HL-60 (cell line): ENCODE measurements around the gene C21orf58.

Experiments
- CTCF ChIP-seq: IDR thresholded peaks from one replicate; pipeline ENCODE4 v1.5.1; 2011; ENCODE audit warnings: low read length, control low read depth, inconsistent platforms; ENCODE audit not compliant: insufficient read depth
- GABPA ChIP-seq: IDR thresholded peaks from 2 replicates; pipeline ENCODE4 v1.6.1; 2012; ENCODE audit warnings: low read depth
- POLR2AphosphoS5 ChIP-seq: IDR thresholded peaks from 2 replicates; pipeline ENCODE4 v1.6.1; 2012; ENCODE audit warnings: low read depth
- REST ChIP-seq: IDR thresholded peaks from 2 replicates; pipeline ENCODE4 v1.6.1; 2012; ENCODE audit warnings: low read depth; ENCODE audit not compliant: insufficient replicate concordance
- SPI1 ChIP-seq: IDR thresholded peaks from 2 replicates; pipeline ENCODE4 v1.6.1; 2012; ENCODE audit warnings: low read depth, mild to moderate bottlenecking, borderline replicate concordance

- TF ChIP-seq CTCF (no peak), POLR2AphosphoS5 (0 out of 2 replicates have a peak, but pooled peaks have one; percentile 50), REST (no peak), SPI1 (peak; percentile 19; the same call in 1 of the 2 replicates), GABPA (peak; percentile 96)
Observed at GRCh38 chr21:46285761-46286647, 37.7 kb downstream of the C21orf58 start, which contains the start of gene YBEY.
